Activated T-cell treated with anti-CD3 and anti-CD28 coated beads for 1 hour (primary cell): ENCODE data around the gene POLK.
"Not testable (repeated sequence)": the region's sequence is repeated elsewhere in the genome, so short reads cannot be mapped to it uniquely, and the experiment has no call there.

Source experiments
- DNase-seq: peaks from one replicate; pipeline ENCODE4 v3.0.0-alpha.2; 2020; ENCODE audit warnings: low read depth

Gene POLK

DNA sequence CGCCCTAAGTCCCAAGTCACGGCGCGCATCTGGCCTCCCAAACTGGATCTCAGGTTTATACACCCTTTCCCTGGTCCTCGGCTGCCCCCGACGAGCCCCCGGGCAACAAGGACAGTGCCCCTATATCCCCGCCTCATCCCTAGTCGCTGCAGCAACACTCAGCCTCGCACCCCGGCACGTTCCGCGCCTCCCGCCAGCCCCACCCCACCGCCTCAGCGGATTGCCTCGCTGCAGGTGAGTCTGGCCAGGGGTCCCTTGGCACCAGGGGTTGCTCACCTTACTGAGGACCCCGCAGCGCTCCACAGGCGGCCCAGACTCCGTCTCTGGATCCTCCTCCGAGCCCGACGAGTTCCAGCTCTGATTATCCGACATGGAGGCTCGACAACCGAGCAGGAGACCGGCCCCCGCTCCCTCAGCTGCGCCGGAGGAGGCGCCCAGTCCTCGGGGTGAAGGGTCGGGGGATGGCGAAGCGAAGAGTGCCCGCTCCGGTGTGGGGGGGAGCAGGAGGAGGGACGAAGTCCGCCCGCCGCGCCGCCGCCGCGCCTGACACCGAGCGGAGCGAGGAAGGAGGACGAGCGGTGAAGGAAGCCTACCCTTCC is 756 bp upstream of the POLK start:
- peak; percentile 17 for DNase-seq

DNA sequence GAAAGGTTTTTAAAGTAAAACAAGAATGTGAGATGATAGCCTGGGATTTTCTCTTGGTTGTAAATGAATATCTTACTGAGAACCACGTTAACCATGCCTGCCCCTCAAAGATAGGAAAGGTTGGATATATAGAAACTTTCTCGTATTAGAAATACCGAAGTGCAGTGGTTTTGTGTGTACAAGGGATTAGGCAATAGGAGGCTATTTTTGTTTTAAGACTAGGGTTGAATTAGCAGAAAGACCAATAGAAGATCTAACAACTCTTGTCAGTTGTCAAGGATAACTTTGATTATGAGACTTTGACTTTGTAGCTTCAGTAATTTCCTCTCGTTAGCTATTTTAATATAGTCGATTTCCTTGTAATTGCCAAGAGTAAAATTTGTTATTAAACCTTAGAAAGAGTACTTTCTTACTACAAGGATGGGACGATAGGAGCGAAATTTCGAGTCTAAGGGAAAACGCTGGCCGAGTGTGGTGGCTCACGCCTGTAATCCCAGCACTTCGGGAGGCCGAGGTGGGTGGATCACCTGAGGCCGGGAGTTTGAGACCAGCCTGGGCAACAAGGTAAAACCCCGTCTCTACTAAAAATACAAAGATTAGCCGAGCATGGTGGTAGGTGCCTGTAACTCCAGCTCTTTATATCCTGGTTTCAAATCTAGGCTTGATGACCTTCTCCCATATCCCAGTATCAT is 838 bp downstream of the POLK start:
- no peak for DNase-seq

DNA sequence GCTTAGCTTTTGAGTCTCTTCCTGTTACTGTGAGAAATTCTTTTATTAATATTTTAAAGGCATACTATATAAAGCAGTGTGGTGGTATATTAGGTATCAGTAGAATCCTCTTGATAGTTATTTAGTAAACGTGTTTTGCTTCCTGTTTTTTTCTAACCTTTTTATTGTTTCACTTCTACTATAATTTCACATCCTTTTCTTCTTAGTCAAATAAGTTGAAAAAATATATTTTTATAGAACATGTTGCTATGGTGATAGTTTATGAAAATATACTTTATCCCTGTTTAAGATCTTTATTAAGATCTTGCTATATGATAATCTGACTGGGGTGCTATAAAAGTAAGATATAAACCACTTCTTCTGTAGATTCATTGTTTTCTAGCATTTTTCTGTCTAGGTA is 2.1 kb downstream of the POLK start:
- DNase-seq: no peak

DNA sequence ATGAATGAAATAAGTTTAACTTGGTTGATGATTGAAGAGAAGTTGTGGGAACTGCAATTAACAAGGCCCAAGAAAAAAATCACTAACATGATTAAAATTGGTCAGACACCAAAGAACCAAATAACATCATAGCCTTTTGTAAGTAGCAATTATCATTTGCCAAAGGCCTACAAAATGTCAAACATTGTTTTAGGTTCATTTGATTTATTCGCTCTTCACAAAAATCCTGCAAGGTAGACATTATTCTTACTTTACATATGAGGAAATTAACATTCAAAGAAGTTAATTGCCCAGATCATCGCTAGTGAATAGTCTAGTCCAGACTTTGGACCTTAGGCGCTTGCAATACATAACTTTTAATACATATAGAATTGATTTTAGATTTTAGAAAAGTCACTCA is 2.6 kb downstream of the POLK start:
- DNase-seq: no peak

DNA sequence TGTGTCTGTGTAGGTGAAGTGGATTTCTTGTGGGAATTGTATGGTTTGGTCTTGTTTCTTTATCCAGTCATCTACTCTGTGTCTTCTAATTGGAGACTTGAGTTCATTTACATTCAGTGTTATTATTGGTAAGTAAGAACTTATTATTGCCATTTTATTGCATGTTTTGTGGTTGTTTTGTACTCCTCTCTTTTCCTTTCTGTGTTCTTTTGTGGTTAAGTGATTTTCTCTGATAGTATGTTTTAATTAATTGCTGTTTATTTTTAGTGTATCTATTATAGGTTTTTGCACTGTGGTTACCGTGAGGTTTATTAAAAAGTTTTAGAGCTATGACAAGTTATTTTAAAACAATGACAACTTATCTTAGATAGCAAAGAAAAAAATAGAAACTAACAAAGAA is 8.1 kb downstream of the POLK start:
- DNase-seq: no peak

DNA sequence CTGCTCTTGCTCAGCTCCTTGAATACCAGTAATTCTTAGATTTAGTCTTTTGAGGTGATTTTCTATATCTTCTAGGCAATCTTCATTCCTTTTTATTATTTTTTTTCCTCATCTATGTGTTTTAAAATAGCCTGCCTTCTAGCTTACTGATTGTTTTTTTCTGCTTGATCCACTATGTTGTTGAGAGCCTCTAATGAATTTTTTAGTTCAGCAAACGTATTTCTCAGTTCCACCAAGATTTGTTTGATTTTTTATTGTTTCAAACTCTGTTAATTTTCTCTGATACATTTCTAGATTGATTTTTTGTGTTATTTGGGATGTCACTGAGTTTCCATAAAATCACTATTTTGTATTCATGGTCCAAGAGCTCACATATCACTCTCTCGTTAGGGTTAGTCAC is 9.5 kb downstream of the POLK start:
- no peak for DNase-seq

DNA sequence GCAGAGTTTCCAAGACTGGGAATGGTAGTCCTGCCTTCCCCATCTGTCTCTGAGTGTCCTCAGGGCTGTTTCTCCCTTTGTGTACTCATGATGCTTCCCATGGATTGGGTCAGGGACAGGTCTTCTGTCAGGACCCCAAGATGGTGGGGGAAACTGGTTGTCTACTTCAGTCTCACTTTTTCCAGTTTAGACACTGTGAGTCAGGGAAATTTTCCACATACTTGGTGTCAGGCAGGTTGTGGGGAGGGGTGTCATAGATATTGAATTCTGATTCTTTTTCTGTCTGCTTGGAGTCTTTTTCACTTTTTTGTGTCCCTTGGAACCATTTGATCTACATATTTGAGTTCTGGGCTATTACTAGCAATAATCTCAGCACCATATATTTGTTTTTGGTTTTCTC is 10.3 kb downstream of the POLK start:
- DNase-seq: no peak

DNA sequence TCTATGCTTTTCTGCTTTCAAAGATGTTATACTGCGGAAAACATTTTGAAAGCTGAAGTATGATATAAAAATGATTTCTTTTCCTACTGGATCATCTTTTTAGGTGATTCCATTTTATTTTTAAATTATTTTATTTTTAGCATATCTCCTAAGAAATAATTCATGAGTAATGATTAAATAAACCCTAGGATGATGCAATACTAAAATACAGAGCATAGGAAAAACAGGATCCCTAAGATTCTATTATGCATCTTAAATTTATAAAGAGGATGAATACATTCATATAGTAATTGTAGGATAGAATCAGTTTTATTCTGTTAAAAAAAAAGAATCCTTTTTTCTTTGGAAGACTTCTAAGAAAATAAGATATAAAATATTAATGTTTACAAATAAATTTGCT is 10.9 kb downstream of the POLK start:
- DNase-seq: no peak

DNA sequence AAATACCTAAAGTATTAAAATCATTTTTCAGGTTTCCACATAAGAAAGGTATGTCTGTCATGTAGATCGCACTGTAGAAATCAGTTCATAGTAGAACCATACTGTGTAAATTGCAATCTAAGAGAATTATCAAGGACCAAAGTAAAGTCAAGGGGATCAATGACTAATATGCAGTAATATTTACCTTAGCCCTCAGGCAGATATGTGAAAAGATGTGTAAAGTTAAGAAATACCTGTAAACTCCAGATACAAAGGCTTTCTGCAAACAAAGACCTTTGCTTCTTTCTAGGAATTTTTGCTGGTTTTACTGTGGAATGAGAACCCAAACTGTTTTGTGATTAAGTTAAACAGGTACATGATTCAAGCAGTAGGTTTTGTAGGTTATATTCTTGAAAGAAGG is 11.6 kb downstream of the POLK start:
- DNase-seq: no peak

DNA sequence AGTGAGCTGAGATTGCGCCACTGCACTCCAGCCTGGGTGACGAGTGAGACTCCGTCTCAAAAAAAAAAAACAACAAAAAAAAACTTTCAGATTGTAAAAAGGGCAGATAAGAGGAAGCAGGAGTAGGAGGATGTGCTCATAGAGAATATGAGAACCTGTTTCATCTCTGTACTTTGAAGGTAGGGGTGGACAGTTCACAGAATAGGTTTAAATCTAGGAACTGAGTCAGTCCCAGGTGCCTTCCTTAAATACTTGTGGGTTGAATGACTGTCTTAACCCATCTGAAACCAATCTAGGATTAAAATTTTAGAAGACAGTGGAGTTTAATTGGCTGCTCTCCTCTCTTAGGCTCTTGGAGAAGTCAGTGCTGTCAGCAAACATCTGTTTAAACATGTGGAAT is 12.4 kb downstream of the POLK start:
- no peak for DNase-seq

DNA sequence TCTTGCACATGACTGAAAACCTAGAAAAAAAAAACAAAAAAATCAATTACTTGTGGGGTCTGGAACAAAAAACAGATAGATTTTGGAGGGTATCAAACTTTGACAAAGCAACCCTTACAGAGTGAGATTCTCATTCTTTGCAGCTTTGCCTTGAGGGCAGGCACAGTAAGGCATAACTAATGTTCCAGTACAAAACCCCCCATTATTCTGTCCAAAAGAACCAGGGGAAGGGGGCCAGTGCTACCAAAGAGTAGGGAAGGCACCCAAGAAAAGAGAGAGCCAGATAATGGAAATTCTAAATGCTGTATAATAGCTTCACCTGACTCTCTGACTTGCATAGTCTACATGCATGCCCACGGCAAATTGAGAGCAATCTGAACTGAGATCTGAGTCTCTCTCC is 12.9 kb downstream of the POLK start:
- DNase-seq: no peak

DNA sequence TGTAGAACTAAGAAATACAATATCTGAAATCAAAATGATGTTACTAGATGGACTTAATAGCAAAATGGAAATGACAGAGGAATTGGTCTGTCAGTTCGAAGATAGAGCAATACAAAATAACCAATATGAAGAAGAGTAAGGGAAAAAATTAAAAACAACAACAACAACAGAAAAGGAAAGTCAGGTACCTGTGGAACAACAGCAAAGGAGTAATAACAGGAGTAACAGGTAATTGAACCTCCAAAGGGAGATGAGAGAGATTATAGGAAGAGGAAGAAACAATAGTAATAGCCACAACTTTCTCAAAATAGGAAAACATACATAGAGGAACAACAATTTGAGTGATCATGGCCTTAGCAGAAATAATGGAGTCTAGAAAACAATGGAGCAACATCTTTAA is 13.7 kb downstream of the POLK start:
- no peak for DNase-seq

DNA sequence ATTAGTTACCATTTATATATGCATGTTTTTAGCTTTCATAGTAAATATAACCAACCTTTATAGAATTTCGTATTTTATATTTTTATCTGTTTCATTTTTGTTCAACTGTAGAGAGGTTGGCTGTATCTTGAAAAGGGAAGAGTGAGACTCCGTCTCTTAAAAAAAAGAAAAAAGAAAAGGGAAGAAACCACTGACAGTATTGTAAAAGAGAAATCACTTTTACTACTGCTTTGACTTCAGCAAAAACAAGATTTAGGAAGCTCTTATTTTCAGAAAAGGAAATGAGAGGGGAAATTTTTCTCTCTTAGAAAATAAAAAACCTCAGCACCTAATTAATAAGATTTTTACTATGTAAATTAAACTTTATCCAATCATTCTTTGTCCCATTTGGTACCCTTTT is 14.4 kb downstream of the POLK start:
- DNase-seq: no peak

DNA sequence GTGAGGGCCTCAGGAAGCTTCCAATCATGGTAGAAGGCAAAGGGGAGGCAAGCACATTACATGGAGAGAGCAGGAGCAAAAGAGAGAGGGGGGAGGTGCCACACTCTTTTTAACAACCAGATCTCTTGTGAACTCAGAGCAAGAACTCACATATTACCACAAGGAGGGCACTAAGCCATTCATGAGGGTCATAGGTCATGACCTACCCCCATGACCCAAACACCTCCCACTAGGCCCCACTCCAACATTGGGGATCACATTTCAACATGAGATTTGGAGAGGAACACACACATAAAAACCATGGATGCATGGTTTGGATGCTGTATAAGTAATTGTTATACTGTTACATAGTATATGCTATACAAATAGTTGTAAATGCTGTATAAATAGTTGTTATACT is 17.5 kb downstream of the POLK start:
- no peak for DNase-seq

DNA sequence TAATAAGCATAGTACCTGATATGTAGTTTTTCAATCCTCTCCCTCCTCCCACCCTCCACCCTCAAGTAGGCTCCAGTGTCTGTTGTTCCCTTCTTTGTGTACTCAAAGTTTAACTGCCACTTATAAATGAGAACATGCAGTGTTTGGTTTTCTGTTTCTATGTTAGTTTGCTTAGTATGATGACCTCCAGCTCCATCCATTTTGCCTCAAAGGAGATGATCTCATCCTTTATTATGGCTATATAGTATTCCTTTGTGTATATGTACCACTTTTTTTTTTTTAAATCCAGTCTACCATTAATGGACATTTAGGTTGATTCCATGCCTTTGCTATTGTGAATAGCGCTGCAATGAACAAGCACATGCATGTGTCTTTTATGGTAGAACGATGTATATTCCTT is 20.5 kb downstream of the POLK start:
- DNase-seq: no peak

DNA sequence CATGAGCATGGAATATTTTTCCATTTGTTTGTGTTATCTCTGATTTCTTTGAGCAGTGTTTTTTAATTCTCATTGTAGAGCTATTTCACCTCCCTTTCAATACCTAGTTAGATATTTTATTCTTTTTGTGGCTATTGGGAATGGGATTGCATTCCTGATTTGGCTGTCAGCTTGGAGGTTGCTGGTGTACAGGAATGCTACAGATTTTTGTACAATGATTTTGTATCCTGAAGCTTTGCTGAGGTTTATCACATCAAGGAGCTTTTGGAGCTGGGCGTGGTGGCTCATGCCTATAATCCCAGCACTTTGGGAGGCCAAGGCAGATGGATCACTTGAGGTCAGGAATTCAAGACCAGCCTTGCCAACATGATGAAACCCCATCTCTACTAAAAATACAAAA is 22.0 kb downstream of the POLK start:
- DNase-seq: not testable (repeated sequence)

DNA sequence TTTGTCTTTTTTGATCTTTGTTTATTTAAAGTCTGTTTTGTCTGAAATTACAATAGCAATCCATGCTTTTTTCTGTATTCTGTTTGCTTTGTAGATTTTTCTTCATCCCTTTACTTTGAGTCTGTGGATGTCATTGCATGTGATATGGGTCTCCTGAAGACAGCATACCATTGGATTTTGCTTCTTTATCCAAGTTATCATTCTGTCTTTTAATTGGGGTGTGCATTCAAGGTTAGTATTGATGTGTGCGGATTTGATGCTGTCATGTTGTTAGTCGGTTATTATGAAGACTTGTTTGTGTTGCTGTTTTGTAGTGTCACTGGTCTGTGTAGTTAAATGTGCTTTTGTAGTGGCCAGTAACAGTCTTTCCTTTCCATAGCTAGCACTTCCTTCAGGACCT is 23.0 kb downstream of the POLK start:
- DNase-seq: no peak

DNA sequence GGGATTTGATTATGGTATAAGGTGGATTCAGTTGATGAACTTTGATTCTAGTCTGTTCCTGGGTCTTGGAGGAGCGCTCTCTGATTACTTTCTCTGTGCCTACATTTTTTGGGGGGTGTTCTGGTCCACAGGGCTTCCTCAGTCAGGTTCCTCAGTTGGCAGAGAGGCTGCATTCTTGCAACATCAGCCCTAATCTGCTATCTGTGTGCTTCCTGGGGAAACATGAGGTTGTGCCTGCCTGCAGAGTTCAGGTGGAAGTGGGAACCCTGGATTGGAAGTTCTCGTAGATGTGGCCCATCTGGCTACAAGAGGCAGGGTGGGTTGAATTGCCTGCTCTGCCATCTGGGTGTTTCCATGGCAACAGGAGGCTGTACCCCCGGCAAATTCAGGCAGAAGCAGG is 24.5 kb downstream of the POLK start:
- no peak for DNase-seq

DNA sequence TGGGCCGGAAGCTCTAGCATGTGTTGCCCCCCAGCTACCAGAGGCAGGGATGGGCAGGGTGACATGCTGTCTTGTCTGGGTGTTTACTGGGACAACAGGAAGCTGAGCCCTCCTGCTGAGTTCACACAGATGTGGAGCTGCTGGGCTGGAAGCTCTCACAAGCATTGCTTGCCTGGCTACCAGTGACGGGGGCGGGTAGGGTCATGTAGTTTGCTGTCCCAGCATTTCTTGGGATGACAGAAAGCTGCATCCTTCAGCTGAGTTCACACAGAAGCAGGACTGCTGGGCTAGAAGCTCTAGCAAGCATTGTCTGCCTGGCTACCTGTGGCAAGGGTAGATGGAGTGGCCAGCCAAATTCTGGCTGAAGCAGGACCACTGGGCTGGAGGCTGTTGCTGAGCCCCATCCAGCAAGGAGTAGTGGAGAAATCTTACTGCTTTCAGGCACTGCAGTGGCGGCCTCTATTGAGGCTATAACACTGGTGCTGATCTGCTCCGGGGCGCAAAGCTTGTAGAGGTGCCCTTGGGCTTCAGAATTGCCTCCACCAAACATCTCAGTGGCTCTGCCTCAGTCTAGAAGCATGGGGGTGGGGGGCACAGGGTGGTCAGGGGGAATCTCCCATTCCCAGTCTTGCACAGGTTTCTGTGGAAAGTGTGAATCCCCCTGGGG is 25.1 kb downstream of the POLK start:
- DNase-seq: no peak

DNA sequence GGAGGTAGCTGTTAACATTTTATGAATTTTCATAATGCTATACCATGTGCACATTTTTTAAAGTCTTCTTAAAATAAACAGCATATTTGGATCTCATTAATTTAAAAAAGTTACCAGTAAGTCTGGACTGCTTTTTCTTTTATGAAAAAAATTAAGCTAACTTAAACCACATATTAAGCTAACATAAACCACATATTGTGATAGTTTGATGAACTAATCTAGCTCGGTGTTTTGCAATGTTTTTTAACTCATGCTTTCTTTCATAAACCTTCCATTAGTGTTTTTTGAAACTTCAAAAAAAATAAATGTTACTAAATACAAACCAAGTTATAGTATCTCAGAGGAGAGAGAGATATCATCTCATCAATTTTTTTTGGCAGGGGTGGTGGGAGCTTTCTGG is 26.5 kb downstream of the POLK start:
- no peak for DNase-seq

DNA sequence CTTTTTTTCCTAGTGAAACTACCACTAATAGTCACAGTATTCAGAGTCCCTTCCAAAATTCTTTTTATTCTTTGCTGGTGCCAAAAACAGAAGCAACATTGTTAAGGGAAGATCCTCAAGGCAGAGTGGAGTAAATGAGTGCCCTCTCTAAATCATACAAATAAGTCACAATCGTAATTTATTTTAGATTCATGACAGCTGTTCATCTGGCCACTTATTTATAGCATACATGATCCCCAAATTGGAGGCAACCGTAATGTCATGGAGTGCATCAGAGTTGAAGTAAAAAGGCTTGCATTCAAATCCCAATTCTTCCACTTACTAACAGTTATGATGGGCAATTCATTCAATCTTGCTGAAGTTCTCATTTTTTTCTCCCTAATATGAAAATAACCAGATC is 33.4 kb downstream of the POLK start:
- no peak for DNase-seq

DNA sequence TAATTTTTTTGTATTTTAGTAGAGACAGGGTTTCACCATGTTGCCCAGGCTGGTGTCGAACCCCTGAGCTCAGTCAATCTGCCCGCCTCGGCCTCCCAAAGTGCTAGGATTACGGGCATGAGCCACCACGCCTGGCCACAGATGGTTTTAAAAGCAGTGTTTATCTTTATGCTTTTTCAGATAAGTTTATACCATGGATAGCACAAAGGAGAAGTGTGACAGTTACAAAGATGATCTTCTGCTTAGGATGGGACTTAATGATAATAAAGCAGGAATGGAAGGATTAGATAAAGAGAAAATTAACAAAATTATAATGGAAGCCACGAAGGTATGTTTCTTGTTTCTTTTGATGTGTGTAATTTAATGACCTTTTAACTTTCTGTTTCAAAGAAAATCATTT is 35.1 kb downstream of the POLK start:
- DNase-seq: no peak

DNA sequence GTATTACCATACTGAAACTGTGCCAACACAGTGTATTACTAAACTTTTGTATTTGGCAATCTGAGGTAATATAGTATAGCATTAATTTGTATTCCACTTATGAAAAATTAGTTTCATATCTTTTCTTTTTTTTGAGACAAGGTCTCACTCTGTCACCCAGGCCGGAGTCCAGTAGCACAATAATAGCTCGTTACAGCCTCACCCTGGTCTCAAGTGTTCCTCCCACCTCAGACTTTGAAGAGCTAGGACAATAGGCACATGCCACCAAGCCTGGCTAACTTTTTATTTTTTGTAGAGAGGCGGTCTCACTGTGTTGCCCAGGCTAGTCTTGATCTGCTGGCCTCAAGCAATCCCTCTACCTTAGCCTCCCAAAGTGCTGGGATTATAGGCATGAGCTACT is 36.1 kb downstream of the POLK start:
- DNase-seq: no peak

DNA sequence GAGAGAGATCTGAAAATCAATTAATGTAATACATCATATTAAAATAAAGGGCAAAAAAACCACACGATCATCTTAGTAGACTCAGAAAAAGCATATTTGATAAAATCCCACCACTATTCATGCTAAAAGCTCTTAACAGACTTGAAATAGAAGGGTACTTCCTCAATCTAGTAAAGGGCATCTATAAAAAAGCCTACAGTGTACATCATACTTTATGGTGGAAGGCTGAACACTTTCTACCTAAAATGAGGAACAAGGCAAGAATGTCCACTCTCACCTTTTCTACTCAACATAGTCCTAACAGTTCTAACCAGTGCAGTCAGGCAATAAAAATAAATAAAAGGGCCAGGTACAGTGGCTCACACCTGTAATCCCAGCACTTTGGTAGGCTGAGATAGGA is 38.9 kb downstream of the POLK start:
- DNase-seq: no peak
